SKM-1 treated with dmso at 0.1 percent for 144 hours (cell line): ENCODE results near the gene IL10RB.
A peak's percentile ranks its signal among the peaks of the same experiment; 100 is the strongest.
"Not testable (repeated sequence)": the region's sequence is repeated elsewhere in the genome, so short reads cannot be mapped to it uniquely, and the experiment has no call there.

Experiments
- DNase-seq: peaks from one replicate; lab custom pipeline; 2025; ENCODE audit not compliant: unreplicated experiment; lab: John Stamatoyannopoulos, UW

The IL10RB gene

GRCh38 chr21:33240404-33240803 is 25.8 kb upstream of the IL10RB start:
- no peak for DNase-seq

- DNase-seq, result no peak
Measured at GRCh38 chr21:33241846-33242245, 24.3 kb upstream of the IL10RB start.

- not testable (repeated sequence) for DNase-seq
Measured at GRCh38 chr21:33242846-33243245, 23.3 kb upstream of the IL10RB start.

- no peak for DNase-seq
Measured at GRCh38 chr21:33244082-33244778, 21.9 kb upstream of the IL10RB start.

- DNase-seq, result no peak
Measured at GRCh38 chr21:33244779-33245105, 21.4 kb upstream of the IL10RB start.

GRCh38 chr21:33245289-33245918 is 20.8 kb upstream of the IL10RB start:
- DNase-seq, result no peak

- no peak for DNase-seq
Measured at GRCh38 chr21:33246506-33246905, 19.7 kb upstream of the IL10RB start.

- DNase-seq, result no peak
Measured at GRCh38 chr21:33246963-33247362, 19.2 kb upstream of the IL10RB start.

GRCh38 chr21:33247599-33247998 is 18.6 kb upstream of the IL10RB start:
- DNase-seq, result no peak

- DNase-seq, result no peak
Measured at GRCh38 chr21:33249331-33250002, 16.7 kb upstream of the IL10RB start.

- no peak for DNase-seq
Measured at GRCh38 chr21:33251119-33251518, 15.0 kb upstream of the IL10RB start.

- not testable (repeated sequence) for DNase-seq
Measured at GRCh38 chr21:33253382-33253781, 12.8 kb upstream of the IL10RB start.

GRCh38 chr21:33254766-33255165 is 11.4 kb upstream of the IL10RB start:
- no peak for DNase-seq

- DNase-seq, result no peak
Measured at GRCh38 chr21:33255404-33255803, 10.8 kb upstream of the IL10RB start.

GRCh38 chr21:33256019-33256418 is 10.1 kb upstream of the IL10RB start:
- no peak for DNase-seq

- DNase-seq, result no peak
Measured at GRCh38 chr21:33257094-33257803, 8.9 kb upstream of the IL10RB start.

- DNase-seq, result no peak
Measured at GRCh38 chr21:33258475-33258874, 7.7 kb upstream of the IL10RB start.

- no peak for DNase-seq
Measured at GRCh38 chr21:33259428-33259827, 6.7 kb upstream of the IL10RB start.

GRCh38 chr21:33259995-33260394 is 6.2 kb upstream of the IL10RB start:
- peak; percentile 16 for DNase-seq

- DNase-seq, result peak; percentile 92
Measured at GRCh38 chr21:33261635-33262034, 4.5 kb upstream of the IL10RB start.

- DNase-seq, result no peak
Measured at GRCh38 chr21:33262921-33263320, 3.2 kb upstream of the IL10RB start.

- no peak for DNase-seq
Measured at GRCh38 chr21:33264561-33264960, 1.6 kb upstream of the IL10RB start.
